GM23338 (cell line): ENCODE measurements around the gene CCDC71L. TPM values are rescaled to one million over a fixed set of nuclear protein-coding genes. Genes with fewer than 3 reads are reported as not detected.

ENCODE experiments used
- ATAC-seq: fragments of 200-7000 bp; cut with Tn5 transposase; 3 replicates; pipeline ENCODE4 v1.9.1; 2020
- DNase-seq: peaks from one replicate; pipeline ENCODE4 v3.0.0-alpha.2; 2015; ENCODE audit warnings: low spot score
- H2AFZ ChIP-seq: fragments of 200-600 bp; sonication (generic); 2 replicates; pipeline ENCODE4 v1.8.0; 2016; ENCODE audit warnings: antibody characterized with exemption, mild to moderate bottlenecking, moderate library complexity
- H3F3A ChIP-seq: fragments of 200-600 bp; sonication (generic); replicated peaks from 2 replicates; pipeline ENCODE4 v1.8.0; 2017; ENCODE audit warnings: antibody characterized with exemption, mixed run types, low read depth
- H3K27ac ChIP-seq: fragments of 200-600 bp; sonication (generic); 2 replicates; pipeline ENCODE4 v1.6.1; 2016; ENCODE audit warnings: low read depth
- H3K27me3 ChIP-seq: fragments of 200-600 bp; sonication (generic); 2 replicates; pipeline ENCODE4 v1.8.0; 2016; ENCODE audit warnings: mild to moderate bottlenecking, mixed run types, moderate library complexity; ENCODE audit not compliant: insufficient read depth
- H3K36me3 ChIP-seq: fragments of 200-600 bp; sonication (generic); 2 replicates; pipeline ENCODE4 v1.8.0; 2016; ENCODE audit warnings: mild to moderate bottlenecking; ENCODE audit not compliant: insufficient read depth
- H3K4me1 ChIP-seq: fragments of 200-600 bp; sonication (generic); 2 replicates; pipeline ENCODE4 v1.8.0; 2016; ENCODE audit warnings: mild to moderate bottlenecking, moderate library complexity; ENCODE audit not compliant: insufficient read depth
- H3K4me2 ChIP-seq: fragments of 200-600 bp; sonication (generic); 2 replicates; pipeline ENCODE4 v1.7.1; 2017; ENCODE audit warnings: mixed run types
- H3K4me3 ChIP-seq: fragments of 200-600 bp; sonication (generic); 2 replicates; pipeline ENCODE4 v1.6.1; 2016; ENCODE audit warnings: mixed run types
- H3K79me2 ChIP-seq: fragments of 200-600 bp; sonication (generic); replicated peaks from 2 replicates; pipeline ENCODE4 v1.8.0; 2017; ENCODE audit warnings: mild to moderate bottlenecking; ENCODE audit not compliant: insufficient read depth
- H3K9me2 ChIP-seq: fragments of 200-600 bp; sonication (generic); 2 replicates; pipeline ENCODE4 v1.8.0; 2017; ENCODE audit not compliant: insufficient read depth
- H4K20me1 ChIP-seq: fragments of 200-600 bp; sonication (generic); replicated peaks from 2 replicates; pipeline ENCODE4 v1.8.0; 2017; ENCODE audit warnings: mild to moderate bottlenecking; ENCODE audit not compliant: insufficient read depth
- H3K27ac Mint-ChIP-seq: 2 replicates; pipeline ENCODE4 v1.8.0; 2020; ENCODE audit warnings: inconsistent platforms, mild to moderate bottlenecking, moderate library complexity, mixed read lengths
- H3K27me3 Mint-ChIP-seq: 3 replicates; pipeline ENCODE4 v1.8.0; 2022; ENCODE audit warnings: low read depth, mild to moderate bottlenecking, moderate library complexity, mixed read lengths, inconsistent platforms; ENCODE audit not compliant: insufficient read depth, poor library complexity
- H3K36me3 Mint-ChIP-seq: 3 replicates; pipeline ENCODE4 v1.8.0; 2021; ENCODE audit warnings: low read depth, mild to moderate bottlenecking, inconsistent platforms, moderate library complexity, mixed read lengths
- H3K4me1 Mint-ChIP-seq: 3 replicates; pipeline ENCODE4 v1.8.0; 2020; ENCODE audit warnings: mild to moderate bottlenecking, inconsistent platforms, mixed read lengths
- H3K4me3 Mint-ChIP-seq: 3 replicates; pipeline ENCODE4 v1.8.0; 2021; ENCODE audit warnings: moderate library complexity, mild to moderate bottlenecking, inconsistent platforms, mixed read lengths
- H3K9me3 Mint-ChIP-seq: 3 replicates; pipeline ENCODE4 v1.8.0; 2020; ENCODE audit warnings: moderate library complexity, mild to moderate bottlenecking, inconsistent platforms, mixed read lengths
- EZH2 ChIP-seq: fragments of 200-600 bp; sonication (generic); IDR thresholded peaks from one replicate; pipeline ENCODE4 v1.8.0; 2017; ENCODE audit warnings: antibody characterized with exemption, mild to moderate bottlenecking, low read depth; ENCODE audit not compliant: unreplicated experiment
- EZH2phosphoT487 ChIP-seq: fragments of 200-600 bp; sonication (generic); IDR thresholded peaks from one replicate; pipeline ENCODE4 v1.8.1; 2018; ENCODE audit warnings: antibody characterized with exemption; ENCODE audit not compliant: unreplicated experiment
- NANOG ChIP-seq: IDR thresholded peaks from 2 replicates; pipeline ENCODE4 v1.6.1; 2016; ENCODE audit warnings: antibody characterized with exemption, borderline replicate concordance
- POLR2AphosphoS5 ChIP-seq: IDR thresholded peaks from 2 replicates; pipeline ENCODE4 v1.6.1; 2016; ENCODE audit warnings: antibody characterized with exemption, low read depth
- STAT1 ChIP-seq: IDR thresholded peaks from one replicate; pipeline ENCODE4 v1.6.1; 2016; ENCODE audit warnings: antibody characterized with exemption; ENCODE audit not compliant: unreplicated experiment
- ZNF114 ChIP-seq: fragments of 250-450 bp; sonication (Bioruptor Pico); IDR thresholded peaks from 2 replicates; pipeline ENCODE4 v1.5.0; 2020; ENCODE audit warnings: mild to moderate bottlenecking, moderate library complexity
- ZNF331 ChIP-seq: fragments of 250-450 bp; sonication (Bioruptor Pico); IDR thresholded peaks from 2 replicates; pipeline ENCODE4 v1.5.0; 2020; ENCODE audit warnings: low read depth, mild to moderate bottlenecking, moderate library complexity
- polyA plus RNA-seq: library from polyadenylated mRNA; unstranded; fragments of >200 nt; fragmentation: Nextera tagmentation; extraction: Ambion mirVana; gene quantifications from 2 replicates; pipeline ENCODE4 v1.2.1, GENCODE V29; 2016
- total RNA-seq: library from RNA; depleted of rRNA; stranded (reverse); fragments of >200 nt; shearing (Covaris generic); gene quantifications from 2 replicates; pipeline ENCODE4 v1.2.3, GENCODE V29; 2014
- TF ChIP-seq, protein P1 (sequence below): IDR thresholded peaks from 2 replicates; pipeline ENCODE4 v1.6.1; 2016; ENCODE audit warnings: antibody characterized with exemption
- TF ChIP-seq, protein P2 (sequence below): IDR thresholded peaks from one replicate; pipeline ENCODE4 v1.6.1; 2018; ENCODE audit warnings: antibody characterized with exemption; ENCODE audit not compliant: unreplicated experiment
- TF ChIP-seq, protein P3 (sequence below), 2 experiments: fragments of 200-600 bp in 1 of 2; sonication (generic) in 1 of 2; conservative IDR thresholded peaks; 2 replicates each; pipeline versions ENCODE4 v1.5.1 to v1.6.1; 2016 to 2017; ENCODE audit warnings: antibody characterized with exemption in 2 of 2, low read depth in 2 of 2, mild to moderate bottlenecking in 2 of 2, moderate library complexity in 1 of 2

The CCDC71L gene
- total and polyA plus RNA-seq, 2 experiments from 2014 or later: 8.4 to 32.3 TPM

DNA sequence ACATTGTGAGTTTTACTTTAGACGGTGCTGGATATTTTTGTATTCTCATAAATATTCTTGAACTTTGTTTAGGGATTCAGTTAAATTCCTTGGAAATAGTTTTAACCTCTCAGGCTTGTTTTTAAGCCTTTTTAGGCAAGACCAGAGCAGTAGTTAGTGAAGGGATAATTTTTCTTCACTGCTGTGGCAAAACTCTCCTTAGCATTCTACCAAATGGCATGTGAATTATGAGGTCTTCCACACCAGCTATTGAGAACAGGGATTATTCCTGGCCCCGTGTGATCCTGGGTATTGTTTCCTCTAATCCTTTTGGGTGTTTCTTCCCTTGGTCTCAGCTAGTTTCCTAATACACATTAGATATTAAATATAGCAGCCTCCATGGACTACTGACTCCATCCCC is 46.2 kb downstream of the CCDC71L start:
- H3K36me3 Mint-ChIP-seq: no peaks in the 10 kb centered on the region
- peaks cover 4% of the 10 kb centered on the region; the same call in 2 of the 3 replicates for H3K4me1 Mint-ChIP-seq
- Histone ChIP-seq H3K4me2 (no peak overlapping the region), H3K4me1 (no peaks in the 10 kb centered on the region), H3K4me3 (no peak overlapping the region), H2AFZ (no peak overlapping the region), H4K20me1 (no peaks in the 10 kb centered on the region), H3K36me3 (no peaks in the 10 kb centered on the region), H3K27me3 (no peaks in the 10 kb centered on the region), H3K9me2 (no peaks in the 10 kb centered on the region; the same call in 1 of the 2 replicates), H3F3A (no peaks in the 10 kb centered on the region), H3K27ac (no peak overlapping the region), H3K79me2 (no peaks in the 10 kb centered on the region)
- no peak overlapping the region for H3K27ac Mint-ChIP-seq
- TF ChIP-seq ZNF331: no peak
- TF ChIP-seq STAT1: no peak
- TF ChIP-seq, protein P1, sequence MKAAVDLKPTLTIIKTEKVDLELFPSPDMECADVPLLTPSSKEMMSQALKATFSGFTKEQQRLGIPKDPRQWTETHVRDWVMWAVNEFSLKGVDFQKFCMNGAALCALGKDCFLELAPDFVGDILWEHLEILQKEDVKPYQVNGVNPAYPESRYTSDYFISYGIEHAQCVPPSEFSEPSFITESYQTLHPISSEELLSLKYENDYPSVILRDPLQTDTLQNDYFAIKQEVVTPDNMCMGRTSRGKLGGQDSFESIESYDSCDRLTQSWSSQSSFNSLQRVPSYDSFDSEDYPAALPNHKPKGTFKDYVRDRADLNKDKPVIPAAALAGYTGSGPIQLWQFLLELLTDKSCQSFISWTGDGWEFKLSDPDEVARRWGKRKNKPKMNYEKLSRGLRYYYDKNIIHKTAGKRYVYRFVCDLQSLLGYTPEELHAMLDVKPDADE: no peak
- DNase-seq (no peak), ATAC-seq (no peak)
- peaks cover 5% of the 10 kb centered on the region; the same call in 2 of the 3 replicates for H3K9me3 Mint-ChIP-seq
- no peaks in the 10 kb centered on the region for H3K27me3 Mint-ChIP-seq
- H3K4me3 Mint-ChIP-seq: no peak overlapping the region

DNA sequence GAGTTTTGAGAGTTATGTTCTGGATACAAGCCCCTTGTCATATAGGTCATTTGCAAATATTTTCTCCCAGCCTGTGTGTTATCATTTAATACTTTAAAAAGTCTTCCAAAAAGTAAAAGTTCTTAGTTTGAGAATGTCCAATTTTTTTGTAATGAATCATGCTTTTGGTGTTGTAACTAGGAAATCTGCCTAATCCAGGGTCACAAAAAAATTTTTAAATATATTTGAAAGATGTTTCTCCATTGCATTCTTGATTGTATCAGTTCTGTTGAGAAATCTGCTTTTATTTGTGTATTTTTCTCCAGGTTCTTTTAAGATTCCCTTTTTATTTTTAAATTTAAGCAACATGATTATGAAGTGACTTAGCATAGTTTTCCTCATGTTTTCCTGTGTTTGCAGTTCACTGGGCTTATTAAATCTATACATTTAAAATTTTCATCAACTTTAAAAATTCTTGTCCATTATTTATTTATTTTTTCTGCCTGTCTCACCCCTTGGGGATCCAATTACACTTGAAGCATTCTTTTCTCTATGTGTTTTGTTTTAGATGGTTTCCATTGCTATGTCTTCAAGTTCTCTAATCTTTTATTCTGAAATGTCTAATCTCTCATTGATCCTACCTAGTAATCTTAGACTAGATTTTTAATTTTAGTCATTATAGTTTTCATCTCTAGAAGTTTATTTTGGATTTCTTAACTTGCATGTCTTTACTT is 47.0 kb downstream of the CCDC71L start:
- Histone ChIP-seq H2AFZ (no peak overlapping the region), H3K36me3 (no peaks in the 10 kb centered on the region), H3K4me3 (no peak overlapping the region), H3K27ac (no peak overlapping the region), H3K79me2 (no peaks in the 10 kb centered on the region), H3F3A (no peaks in the 10 kb centered on the region), H3K4me1 (no peaks in the 10 kb centered on the region), H4K20me1 (no peaks in the 10 kb centered on the region), H3K9me2 (no peaks in the 10 kb centered on the region; the same call in 1 of the 2 replicates), H3K4me2 (no peak overlapping the region), H3K27me3 (no peaks in the 10 kb centered on the region)
- Mint-ChIP-seq H3K9me3 (peaks cover 5% of the 10 kb centered on the region; the same call in 2 of the 3 replicates), H3K27ac (no peak overlapping the region), H3K4me1 (peaks cover 4% of the 10 kb centered on the region; the same call in 2 of the 3 replicates), H3K27me3 (no peaks in the 10 kb centered on the region), H3K4me3 (no peak overlapping the region), H3K36me3 (no peaks in the 10 kb centered on the region)
- DNase-seq (no peak), ATAC-seq (no peak)
- TF ChIP-seq, protein P2, sequence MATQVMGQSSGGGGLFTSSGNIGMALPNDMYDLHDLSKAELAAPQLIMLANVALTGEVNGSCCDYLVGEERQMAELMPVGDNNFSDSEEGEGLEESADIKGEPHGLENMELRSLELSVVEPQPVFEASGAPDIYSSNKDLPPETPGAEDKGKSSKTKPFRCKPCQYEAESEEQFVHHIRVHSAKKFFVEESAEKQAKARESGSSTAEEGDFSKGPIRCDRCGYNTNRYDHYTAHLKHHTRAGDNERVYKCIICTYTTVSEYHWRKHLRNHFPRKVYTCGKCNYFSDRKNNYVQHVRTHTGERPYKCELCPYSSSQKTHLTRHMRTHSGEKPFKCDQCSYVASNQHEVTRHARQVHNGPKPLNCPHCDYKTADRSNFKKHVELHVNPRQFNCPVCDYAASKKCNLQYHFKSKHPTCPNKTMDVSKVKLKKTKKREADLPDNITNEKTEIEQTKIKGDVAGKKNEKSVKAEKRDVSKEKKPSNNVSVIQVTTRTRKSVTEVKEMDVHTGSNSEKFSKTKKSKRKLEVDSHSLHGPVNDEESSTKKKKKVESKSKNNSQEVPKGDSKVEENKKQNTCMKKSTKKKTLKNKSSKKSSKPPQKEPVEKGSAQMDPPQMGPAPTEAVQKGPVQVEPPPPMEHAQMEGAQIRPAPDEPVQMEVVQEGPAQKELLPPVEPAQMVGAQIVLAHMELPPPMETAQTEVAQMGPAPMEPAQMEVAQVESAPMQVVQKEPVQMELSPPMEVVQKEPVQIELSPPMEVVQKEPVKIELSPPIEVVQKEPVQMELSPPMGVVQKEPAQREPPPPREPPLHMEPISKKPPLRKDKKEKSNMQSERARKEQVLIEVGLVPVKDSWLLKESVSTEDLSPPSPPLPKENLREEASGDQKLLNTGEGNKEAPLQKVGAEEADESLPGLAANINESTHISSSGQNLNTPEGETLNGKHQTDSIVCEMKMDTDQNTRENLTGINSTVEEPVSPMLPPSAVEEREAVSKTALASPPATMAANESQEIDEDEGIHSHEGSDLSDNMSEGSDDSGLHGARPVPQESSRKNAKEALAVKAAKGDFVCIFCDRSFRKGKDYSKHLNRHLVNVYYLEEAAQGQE: no peak
- TF ChIP-seq, protein P1: no peak
- TF ChIP-seq EZH2: no peak
- no peak for TF ChIP-seq NANOG
- TF ChIP-seq STAT1: no peak
- no peak for TF ChIP-seq EZH2phosphoT487
- TF ChIP-seq POLR2AphosphoS5: no peak
- no peak for TF ChIP-seq ZNF114 (CRISPR knock-in tag)
- TF ChIP-seq, protein P3, sequence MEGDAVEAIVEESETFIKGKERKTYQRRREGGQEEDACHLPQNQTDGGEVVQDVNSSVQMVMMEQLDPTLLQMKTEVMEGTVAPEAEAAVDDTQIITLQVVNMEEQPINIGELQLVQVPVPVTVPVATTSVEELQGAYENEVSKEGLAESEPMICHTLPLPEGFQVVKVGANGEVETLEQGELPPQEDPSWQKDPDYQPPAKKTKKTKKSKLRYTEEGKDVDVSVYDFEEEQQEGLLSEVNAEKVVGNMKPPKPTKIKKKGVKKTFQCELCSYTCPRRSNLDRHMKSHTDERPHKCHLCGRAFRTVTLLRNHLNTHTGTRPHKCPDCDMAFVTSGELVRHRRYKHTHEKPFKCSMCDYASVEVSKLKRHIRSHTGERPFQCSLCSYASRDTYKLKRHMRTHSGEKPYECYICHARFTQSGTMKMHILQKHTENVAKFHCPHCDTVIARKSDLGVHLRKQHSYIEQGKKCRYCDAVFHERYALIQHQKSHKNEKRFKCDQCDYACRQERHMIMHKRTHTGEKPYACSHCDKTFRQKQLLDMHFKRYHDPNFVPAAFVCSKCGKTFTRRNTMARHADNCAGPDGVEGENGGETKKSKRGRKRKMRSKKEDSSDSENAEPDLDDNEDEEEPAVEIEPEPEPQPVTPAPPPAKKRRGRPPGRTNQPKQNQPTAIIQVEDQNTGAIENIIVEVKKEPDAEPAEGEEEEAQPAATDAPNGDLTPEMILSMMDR (conservative IDR thresholded peaks at IDR 0.05; ENCODE audit: low read depth in 2 of 2): no peak
